GM21576 (cell line): ENCODE results near the gene COPS8.

Experiments
- ATAC-seq: cut with Tn5 transposase; IDR thresholded peaks from one replicate; pipeline ENCODE4 v1.9.1; 2021; ENCODE audit warnings: mild to moderate bottlenecking, moderate library complexity; ENCODE audit not compliant: unreplicated experiment

COPS8 gene

DNA sequence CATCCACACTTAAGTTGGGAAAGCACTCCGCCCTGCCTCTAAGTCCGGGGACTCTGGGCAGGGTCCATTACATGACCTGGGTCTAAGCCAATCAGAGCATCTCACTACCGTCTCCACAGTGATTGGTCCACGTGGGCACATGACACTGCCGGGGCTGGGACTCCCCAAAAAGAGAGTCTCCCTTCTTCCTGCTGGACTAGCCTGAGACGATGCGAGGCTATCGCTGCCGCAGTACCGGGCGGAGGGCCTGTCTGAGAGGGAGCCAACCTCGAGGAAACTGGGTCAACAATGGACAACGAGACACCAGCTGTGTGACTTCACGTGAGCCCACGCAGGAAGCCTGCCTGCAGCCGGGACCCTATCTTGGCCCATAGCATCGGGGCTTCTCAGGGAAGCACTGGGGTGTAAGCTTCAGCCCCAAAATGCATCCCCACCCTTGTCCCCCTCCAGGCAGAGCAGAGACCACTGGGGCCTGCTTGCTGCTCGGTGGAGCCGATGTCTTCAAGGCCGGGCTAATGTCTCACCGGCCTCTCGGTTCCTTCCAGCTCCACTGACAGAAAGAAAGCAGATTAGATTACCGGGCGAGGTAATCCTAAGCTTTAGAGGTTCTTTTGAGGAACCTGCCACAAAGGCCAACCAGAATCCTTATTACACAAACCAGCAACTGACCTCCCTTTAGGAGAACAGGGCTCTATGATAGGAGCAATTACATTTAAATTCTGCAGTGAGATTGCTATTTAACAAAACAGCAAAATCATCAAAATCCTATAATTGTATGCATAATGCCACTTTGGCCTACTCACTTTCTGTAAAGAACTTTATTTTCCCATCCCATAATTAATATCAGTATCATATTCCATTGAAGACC lies 21.3 kb upstream of the COPS8 start:
- no peak for ATAC-seq

DNA sequence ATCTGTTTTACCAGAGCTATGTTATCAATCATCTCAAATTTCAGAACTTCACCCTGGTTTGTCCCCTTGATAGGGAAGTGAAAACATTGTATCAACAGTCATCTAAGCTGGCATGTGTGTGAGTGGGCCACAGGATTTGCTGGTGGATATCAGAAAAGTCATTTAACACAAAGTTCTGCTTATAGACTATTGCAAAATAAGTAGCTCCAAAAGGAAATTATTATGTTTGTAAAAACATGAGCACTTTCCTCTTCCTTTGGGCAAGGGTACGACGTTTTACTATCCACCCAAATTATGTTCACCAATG lies 20.7 kb upstream of the COPS8 start:
- no peak for ATAC-seq

DNA sequence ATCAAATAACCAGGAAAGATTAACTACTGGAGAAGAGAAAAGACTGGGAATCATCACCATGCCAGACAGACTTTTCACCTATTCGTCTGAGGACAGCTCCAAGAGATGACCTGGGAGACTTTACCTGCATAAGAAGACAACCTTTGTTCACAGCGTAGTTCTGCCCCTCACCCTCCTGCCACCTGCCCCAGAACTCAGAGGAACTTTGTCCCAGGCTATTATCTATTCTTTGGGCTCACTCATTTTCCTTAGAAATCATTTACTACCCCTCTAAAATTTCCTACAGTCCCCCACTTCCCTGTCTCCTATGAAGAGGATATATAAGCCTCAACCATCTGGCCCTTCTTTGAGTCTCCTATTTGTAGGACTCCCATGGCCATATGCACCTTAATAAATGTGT lies 19.3 kb upstream of the COPS8 start:
- no peak for ATAC-seq

DNA sequence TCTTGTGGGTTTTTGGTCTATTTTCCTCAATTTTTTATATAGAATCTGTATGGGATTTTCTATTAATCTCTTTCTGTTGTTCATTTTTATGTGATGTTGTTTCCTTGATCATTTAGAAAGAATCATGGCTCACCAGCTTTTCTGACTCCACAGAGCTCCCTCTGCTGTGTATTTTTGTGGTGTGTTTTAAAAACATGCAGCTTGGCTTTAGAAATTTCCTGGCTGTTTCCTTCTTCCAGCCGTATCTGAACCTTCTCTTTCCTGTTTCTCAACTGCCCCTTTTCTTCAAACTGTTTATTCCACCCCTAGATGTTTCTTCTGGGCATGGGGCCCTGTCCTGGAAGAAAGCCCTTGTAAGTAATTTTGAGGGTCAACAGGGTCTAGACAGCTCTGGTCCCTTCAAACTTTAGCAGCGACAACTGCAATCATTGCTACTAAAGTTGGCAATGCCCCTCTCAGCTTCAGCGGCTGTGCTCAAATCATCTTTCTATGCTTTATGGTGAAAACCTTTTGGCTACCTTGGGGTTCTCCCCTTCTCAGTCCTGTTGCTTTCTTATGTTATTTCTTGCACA lies 17.6 kb upstream of the COPS8 start:
- ATAC-seq, result no peak

DNA sequence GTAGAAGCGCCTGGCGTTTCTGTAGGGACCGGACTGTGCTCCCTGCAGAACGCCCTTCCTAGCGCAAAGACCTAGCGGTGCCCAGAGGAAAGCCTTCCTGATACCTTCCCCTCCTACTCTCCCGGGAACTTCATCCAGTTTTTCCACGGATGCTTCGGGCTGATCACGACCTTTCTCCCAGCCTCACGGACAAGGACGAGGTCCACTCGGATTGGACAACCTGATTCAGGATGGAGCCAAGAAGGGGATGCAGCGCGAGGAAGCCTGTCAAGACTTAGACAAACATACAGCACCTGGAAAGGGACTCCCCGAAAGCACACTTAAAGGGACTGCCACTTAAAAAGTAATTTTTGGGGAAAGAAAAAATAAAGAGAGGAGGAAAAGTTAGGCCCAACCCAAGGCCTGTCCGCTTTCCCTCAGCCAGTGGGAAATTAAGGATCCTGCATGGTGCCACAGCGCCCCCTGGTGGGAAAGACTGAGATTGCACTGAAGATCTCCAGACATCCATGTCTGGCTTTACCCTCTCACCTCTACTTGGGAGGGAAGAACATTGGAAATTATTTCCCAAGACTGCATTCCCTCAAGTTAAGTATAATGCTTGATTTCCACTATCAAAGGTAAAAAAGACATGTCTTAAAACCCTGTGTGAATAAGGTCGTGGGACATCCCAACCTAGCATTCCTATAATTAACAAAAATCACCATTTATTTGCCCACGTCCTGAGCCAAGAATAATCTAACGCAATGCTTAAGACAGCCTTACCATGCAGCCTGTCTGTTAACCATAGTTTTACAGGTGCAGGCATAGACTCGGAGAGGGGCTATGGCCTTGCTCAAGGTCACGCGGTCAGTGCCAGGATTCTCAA lies 13.4 kb upstream of the COPS8 start:
- ATAC-seq, result no peak

DNA sequence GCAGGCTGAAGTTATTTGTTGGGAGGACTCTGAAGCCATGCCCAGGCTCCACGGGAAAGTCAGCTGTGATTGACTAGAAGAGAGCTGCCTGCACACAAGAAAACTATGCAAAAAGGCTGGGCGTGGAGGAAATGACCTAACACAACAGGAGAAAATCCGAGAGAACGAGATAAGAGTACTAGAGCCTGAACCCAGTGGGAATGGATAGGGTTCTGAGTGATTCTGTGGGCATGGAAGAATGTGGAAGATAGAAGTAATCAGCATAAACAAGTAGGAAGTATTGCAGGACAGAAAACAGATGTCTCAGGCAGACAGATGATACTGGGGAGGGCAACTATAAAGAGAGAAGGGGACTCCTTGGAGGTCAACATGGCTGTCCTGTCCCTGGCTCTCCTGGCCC lies 12.1 kb upstream of the COPS8 start:
- ATAC-seq, result no peak

DNA sequence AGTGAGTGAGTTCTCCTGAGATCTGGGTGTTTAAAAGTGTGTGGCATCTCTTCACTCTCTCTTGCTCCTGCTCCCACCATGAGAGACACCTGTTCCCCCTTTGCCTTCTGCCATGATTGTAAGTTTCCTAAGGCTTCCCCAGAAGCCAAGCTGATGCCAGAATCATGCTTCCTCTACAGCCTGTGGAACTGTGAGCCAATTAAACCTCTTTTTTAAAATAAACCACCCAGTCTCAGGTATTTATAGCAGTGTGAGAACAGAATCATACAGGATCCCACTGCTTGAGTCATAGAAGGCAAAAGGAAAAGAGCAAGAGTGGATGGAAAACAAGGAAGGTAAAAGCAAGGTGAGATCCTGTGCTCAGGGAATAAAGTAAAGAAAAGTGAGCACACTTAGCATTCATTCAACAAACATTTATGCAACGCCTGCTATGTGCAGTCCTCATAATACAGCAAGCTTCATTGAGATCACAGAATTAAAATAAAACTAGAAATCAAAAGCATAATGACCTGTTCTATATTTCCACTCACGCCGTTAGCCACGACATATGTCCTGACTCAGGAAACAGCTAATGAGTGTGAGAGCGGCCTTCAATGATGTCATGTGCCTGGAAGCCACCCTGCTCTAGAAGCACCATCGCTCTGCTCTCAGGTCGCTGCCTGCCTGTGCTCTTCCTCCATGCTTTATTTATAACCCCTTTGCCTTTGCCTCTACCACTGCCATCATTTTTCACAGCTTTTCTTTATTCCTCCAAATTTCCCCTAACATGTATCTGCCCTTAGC lies 11.3 kb upstream of the COPS8 start:
- ATAC-seq, result no peak

DNA sequence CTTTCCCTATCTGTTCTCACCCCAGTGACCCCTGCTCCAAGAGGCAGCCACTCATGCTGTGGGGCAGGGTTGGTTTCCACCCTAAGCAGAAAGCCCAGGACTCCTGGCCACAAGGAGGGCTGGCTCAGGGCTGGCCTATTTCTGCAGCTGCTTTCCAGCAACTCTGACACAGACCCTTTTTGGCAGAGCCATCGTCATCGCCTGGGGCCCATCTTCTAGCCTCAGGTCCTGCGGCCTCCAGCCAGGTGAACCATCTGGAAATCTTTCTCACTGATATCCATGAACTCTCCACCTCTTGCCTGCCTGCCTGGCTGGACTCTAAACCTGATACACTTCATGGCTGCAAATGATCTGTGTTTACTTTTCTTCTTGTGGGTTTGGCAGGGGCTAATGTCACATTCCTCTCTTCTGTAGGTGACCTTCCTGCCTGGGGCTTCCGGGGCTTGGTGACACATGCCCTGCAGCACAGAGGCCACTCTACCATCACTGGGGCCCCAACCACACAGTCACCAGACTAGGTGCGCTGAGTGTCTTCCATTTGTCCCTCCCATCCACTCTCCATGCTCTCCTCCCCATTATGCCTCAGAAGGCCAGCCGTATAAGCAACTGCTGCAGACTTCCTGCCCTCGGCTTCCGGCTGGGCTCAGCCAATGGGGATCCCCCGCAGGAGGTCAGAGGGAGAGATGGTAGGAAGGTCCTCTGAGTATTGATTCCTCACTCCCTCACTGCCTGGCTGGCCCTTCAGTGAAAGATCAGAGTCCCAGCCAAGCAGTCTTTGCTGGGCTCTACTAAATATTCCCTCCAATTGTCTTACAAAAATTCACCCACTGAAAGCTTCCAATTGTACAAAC lies 9.7 kb upstream of the COPS8 start:
- ATAC-seq, result no peak

DNA sequence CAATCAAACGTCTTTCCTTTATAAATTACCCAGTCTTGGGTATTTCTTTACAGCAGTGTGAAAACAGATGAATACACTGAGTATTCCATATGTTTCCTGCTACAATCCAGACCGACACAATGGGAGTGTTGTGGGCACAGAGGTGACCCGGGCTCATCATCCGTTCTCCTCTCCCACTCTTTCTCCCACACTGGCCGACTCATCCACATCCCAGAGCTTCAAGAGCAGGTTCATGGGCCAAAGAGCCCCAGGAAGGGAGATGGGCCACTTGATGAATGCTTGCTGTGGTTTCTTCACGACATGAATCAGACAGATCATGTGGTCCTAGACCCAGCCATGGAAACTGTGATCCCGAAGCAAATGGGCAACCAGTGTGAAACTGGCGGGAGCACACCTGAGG lies 4.1 kb upstream of the COPS8 start:
- ATAC-seq, result no peak

DNA sequence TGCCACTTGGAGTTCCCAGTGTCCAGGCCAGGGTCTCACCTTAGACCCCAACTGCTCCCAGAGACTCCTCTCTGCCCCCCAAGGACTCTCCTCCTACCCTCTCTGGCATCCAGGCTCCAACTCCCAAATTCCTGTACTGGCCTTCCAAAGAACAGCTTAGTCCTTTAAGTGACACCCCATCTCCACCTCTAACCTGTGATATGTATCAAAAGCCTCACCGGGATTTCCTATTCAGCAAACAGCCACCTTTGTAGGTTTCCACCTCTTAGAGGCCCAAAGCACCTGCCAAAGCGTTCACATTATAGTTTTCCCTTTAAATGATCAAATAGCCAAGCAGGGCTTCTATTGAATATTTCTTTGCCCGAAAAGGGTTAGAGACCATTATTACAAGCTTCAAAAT lies 2.7 kb upstream of the COPS8 start:
- ATAC-seq, result no peak

DNA sequence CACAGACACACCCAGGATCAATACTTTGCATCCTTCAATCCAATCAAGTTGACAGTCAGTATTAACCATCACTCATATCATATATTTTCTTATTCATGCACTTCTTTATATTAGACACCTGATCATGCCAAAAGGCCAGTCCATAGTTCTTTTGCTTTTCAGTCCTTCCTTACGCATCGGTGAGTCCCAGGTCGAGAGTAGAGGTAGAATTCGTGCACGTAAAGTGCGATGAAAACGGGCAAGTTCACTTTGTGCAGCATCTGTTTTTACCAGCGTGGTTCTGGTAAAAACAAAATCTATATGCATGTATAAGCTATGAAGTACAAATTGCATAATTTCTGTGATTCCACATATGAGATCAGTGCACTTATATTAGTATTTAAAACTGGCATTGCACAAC lies 1.2 kb upstream of the COPS8 start:
- ATAC-seq, result no peak

DNA sequence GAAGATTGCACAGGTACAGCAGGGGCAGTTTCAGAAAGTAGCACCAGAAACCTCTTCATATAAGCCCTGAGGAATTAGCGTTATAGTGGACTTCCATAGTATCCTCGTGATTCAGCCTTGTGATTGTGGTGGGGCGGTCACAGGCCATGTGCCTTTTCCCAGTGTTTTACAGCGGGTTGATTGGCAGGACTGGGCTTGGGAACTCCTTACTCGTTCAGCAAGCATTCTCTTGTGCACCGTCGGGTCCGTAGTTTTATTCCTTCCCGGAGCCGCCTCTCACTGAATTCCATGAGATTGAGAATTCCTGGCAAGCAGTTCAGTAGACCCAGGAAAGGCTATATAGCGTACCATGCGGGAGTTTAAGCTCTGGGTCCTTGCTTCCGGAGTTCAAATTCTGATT lies 5.2 kb downstream of the COPS8 start:
- no peak for ATAC-seq

DNA sequence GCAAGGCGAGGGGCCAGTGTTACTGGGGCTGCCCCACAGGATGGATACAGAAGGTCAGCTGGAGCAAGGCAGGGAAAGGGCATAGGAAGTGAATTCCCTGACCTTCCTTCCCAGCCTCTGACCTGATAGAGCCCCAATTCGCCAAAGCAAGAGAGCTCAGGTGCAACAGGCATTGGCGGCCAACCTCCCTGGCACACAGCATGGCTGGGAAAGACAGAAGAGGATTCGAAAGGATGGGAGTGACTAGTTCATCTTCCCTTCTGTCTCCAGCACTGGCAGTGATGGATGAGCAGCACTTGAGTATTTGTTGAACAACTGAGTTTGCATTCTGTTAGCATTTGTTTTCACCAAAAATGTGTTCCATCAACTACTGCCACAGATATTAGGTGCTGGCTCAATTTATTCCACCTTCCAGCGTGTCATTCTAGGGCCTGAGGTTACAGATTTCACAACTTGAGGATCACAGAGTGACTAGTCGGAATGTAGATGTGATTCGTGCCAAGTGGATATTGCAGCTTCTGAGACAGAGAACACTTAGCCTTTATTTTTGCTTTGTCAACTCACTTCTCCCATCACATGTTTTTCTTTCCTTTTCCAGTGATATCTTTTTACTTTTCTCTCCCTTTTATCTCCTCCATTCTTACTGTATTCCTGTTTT lies 6.2 kb downstream of the COPS8 start:
- ATAC-seq, result no peak

DNA sequence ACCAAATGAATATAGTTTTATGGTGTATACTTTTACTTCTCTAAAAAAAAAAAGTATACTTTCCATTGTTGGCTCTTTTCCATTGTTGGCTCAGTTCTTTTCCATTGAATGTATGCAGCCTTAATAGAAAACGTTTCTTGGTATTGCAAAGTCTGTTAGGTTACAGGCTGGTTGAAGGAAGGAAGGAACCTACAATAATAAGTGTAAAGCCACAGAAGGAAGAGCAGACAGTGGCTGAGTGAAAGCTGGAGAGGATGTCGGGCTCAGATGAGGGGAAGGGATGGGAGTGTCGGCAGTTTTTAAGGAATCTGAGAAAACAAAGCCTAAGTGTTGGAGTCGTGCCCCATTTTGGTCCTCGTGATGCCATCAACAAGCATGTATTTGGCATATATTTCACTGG lies 6.8 kb downstream of the COPS8 start:
- ATAC-seq, result no peak

DNA sequence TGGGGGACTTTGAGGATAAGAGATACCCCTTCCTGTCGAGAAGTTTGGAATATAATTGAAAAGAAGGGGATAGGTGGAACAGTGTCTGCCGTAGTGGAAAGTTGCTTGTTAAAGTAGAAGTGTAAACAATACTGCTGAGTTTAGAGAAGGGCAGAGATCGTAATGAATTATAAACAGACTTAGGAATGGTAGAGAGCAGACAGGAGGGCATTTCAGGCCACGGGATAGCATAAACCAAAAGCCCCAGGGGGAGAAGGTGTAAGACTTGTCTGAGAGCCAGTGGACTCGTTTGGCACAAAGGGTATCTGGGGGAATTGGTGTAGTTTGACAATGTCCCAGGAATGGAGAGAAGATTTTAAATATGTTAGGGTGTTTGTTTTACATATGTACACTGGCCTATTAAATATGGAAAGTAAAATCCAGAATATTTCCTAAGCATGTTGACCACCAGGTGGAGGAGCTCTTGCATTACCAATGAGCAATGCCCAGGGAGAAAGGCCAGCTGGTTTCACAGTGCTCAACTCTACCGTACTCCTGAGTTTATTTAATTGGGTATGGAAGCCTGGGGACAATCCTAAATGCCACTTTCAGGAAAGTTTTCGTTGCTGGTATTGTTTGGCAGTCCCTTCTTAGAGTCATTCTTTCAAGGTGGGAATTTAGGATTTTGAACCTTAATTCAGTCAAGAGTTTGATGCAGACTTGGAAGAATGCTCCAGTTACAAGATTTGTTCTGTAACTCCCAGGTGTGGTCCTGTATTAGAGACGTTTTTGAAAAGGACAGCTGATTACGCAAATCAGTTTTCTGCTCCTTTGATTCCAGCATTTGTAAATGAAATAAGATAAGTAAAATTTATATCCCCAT lies 7.5 kb downstream of the COPS8 start:
- ATAC-seq, result no peak

DNA sequence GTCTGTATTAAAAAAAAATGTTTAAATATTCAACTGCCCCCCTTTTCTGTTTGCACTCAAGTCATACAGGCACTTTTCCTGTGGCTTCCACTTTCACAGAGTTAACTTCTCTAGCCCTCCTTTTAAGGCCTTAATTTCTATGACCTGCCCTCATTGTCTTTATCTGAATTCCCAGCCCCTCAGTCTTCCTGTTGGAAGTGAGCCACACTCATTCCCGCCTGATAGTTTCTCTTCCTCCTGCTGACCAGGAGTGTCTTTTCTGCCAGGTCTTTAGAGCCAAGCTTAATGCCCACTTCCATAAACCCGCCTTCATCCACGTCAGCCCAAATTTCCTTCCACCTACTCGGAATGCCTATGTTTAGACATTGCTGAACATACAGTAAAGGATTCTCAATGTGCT lies 10.5 kb downstream of the COPS8 start:
- ATAC-seq, result no peak

DNA sequence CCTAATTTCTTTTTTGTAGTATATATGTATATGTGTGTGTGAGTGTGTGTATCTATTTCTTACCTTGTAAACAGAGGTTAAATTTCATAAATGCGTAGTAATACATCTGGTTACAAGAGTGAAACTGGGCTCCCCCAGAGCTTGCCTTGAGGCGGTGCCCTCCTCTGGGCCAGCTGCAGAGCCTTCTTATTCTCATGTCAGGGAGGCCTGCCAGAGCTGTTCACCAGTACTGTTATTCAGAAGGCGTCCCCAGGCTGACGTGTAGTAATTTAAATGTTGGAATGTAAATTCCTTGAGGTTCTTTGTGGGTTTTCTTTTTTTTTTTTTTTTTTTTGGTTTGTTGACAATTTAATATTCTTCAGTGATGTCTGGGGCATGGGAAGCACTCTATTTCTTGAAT lies 11.2 kb downstream of the COPS8 start:
- ATAC-seq, result no peak

DNA sequence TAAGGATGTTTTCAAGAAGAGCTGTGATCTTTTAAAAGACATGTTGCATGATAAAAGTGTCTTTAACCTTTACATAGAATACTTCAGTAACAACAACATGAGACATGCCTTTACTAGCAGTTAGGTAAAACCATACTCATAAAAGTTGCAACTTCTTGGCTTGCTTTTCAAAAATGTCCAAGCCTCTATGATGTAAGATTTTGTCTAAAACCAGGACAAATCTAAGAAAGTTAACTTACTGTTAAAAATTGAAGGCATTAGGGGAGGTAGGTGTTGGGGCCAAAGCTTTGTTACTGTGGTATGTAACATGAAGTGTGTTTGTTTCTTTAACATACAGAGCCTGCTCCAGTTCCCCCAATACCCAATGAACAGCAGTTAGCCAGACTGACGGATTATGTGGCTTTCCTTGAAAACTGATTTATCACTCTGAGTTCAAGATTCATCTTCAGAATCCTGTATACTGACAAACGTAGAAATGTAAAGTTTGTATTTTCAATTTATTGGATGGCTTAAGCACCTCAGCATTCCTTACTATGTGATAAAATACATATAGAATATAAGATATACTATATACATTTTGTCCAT lies 11.7 kb downstream of the COPS8 start:
- no peak for ATAC-seq
